Medulla oblongata (tissue), 1 donor: ENCODE measurements around the gene USH2A.

Source experiments
- DNase-seq: peaks from one replicate; pipeline ENCODE4 v3.0.0-alpha.2; 2015; ENCODE audit errors: extremely low spot score

USH2A gene

GRCh38 chr1:216124192-216124781 is 299.0 kb downstream of the USH2A start:
- no peak for DNase-seq

GRCh38 chr1:216123446-216124191 is 299.6 kb downstream of the USH2A start:
- DNase-seq = no peak

- peak; percentile 18 for DNase-seq
Observed at GRCh38 chr1:216119600-216119999, 303.6 kb downstream of the USH2A start.

GRCh38 chr1:216114180-216114579 is 309.1 kb downstream of the USH2A start:
- DNase-seq = no peak

- no peak for DNase-seq
Observed at GRCh38 chr1:216113181-216113580, 310.1 kb downstream of the USH2A start.

GRCh38 chr1:216111842-216112241 is 311.4 kb downstream of the USH2A start:
- no peak for DNase-seq

- no peak for DNase-seq
Observed at GRCh38 chr1:216095400-216095799, 327.8 kb downstream of the USH2A start.

GRCh38 chr1:216090556-216090955 is 332.7 kb downstream of the USH2A start:
- DNase-seq = no peak

GRCh38 chr1:216086678-216087077 is 336.6 kb downstream of the USH2A start:
- no peak for DNase-seq

- DNase-seq = no peak
Observed at GRCh38 chr1:216081445-216081844, 341.8 kb downstream of the USH2A start.

GRCh38 chr1:216076751-216077150 is 346.5 kb downstream of the USH2A start:
- no peak for DNase-seq

- DNase-seq = no peak
Observed at GRCh38 chr1:216075339-216075738, 347.9 kb downstream of the USH2A start.

GRCh38 chr1:216073793-216074595 is 349.3 kb downstream of the USH2A start:
- no peak for DNase-seq

- DNase-seq = no peak
Observed at GRCh38 chr1:216071262-216071661, 352.0 kb downstream of the USH2A start.

GRCh38 chr1:216064643-216065042 is 358.6 kb downstream of the USH2A start:
- DNase-seq = no peak

- DNase-seq = no peak
Observed at GRCh38 chr1:216057947-216058346, 365.3 kb downstream of the USH2A start.

- no peak for DNase-seq
Observed at GRCh38 chr1:216057063-216057462, 366.2 kb downstream of the USH2A start.

- DNase-seq = no peak
Observed at GRCh38 chr1:216055004-216055403, 368.2 kb downstream of the USH2A start.

- DNase-seq = no peak
Observed at GRCh38 chr1:216054600-216054999, 368.6 kb downstream of the USH2A start.

GRCh38 chr1:216051071-216051470 is 372.2 kb downstream of the USH2A start:
- no peak for DNase-seq

- DNase-seq = no peak
Observed at GRCh38 chr1:216049741-216050430, 373.4 kb downstream of the USH2A start.
